Kidney (tissue), 14 donors: ENCODE results near the gene PHYKPL. TPM values are rescaled to one million over a fixed set of nuclear protein-coding genes. Genes with fewer than 3 reads are reported as not detected.
"Not testable (repeated sequence)": the region's sequence is repeated elsewhere in the genome, so short reads cannot be mapped to it uniquely, and the experiment has no call there.

ENCODE experiments used
- DNase-seq, 5 donors: peaks; one replicate each; pipeline ENCODE4 v3.0.0-alpha.2; 2013 to 2020
- FAIRE-seq: peaks from 2 replicates; lab custom pipeline; 2012; peaks lifted over from hg19 to GRCh38; lab: Jason Lieb, UNC
- H3K27ac ChIP-seq, 2 donors: one replicate each; pipeline ENCODE4 v1.7.0; 2013; ENCODE audit warnings: low read depth in 2 of 2, low read length in 2 of 2, inconsistent platforms in 1 of 2
- H3K27me3 ChIP-seq: one replicate; pipeline ENCODE4 v1.7.1; 2013; ENCODE audit warnings: low read length, inconsistent platforms; ENCODE audit not compliant: control insufficient read depth, insufficient read depth
- H3K36me3 ChIP-seq, 3 donors: one replicate each; pipeline versions ENCODE4 v1.7.0 to v1.7.1; 2013; ENCODE audit warnings: low read length in 3 of 3, control low read depth in 1 of 3, inconsistent platforms in 1 of 3; ENCODE audit not compliant: insufficient read depth in 3 of 3, control insufficient read depth in 2 of 3
- H3K4me1 ChIP-seq, 3 donors: one replicate each; pipeline versions ENCODE4 v1.7.0 to v1.7.1; 2013; ENCODE audit warnings: low read length in 3 of 3, inconsistent platforms in 1 of 3, low read depth in 1 of 3; ENCODE audit not compliant: control insufficient read depth in 2 of 3, insufficient read depth in 2 of 3
- H3K4me3 ChIP-seq, 3 donors: one replicate each; pipeline versions ENCODE4 v1.7.0 to v1.8.1; 2013; ENCODE audit warnings: low read length in 3 of 3, control low read depth in 1 of 3, inconsistent platforms in 1 of 3
- H3K9ac ChIP-seq, 3 donors: one replicate each; pipeline versions ENCODE4 v1.7.0 to v1.7.1; 2013; ENCODE audit warnings: low read length in 3 of 3, control low read depth in 1 of 3, inconsistent platforms in 1 of 3
- H3K9me3 ChIP-seq, 3 donors: one replicate each; pipeline versions ENCODE4 v1.7.0 to v1.7.1; 2013; ENCODE audit warnings: low read length in 3 of 3, control low read depth in 1 of 3, inconsistent platforms in 1 of 3; ENCODE audit not compliant: control insufficient read depth in 2 of 3, insufficient read depth in 1 of 3
- CTCF ChIP-seq: IDR thresholded peaks from 3 replicates; pipeline ENCODE4 v1.5.1; 2012; ENCODE audit warnings: mild to moderate bottlenecking, moderate library complexity, borderline replicate concordance; ENCODE audit not compliant: insufficient read depth; ENCODE audit errors: extremely low read depth
- intact Hi-C: fragments of 100-400 bp; cut with DNase I; formaldehyde crosslinking; loops from one replicate; pipeline ENCODE4 v1.11.1; 2022
- polyA plus RNA-seq: library from polyadenylated mRNA; stranded (reverse); fragments of 350-450 nt; fragmentation: Illumina TruSeq; extraction: RNeasy Lipid Tissue Mini Kit (QIAGEN cat#74804); gene quantifications from one replicate; pipeline ENCODE4 v1.2.3, GENCODE V29; 2014; ENCODE audit warnings: low read depth, low replicate concordance; ENCODE audit not compliant: insufficient read depth
- total RNA-seq: library from RNA; stranded (reverse); fragmentation: NEBNext Ultra II Directional; extraction: Animal tissue kit (Norgen Biotek cat#: 25700); gene quantifications from one replicate; pipeline ENCODE4 v1.2.1, GENCODE V29; 2021
- donor health status: control.
- donor health status: control.
- donor health status: control.
- donor health status: control.
- donor health status: control.
- donor health status: DM: yes; HTN: yes; CAD: no.
- donor health status: Normal renal cell carcinoma (clear cell type).

The PHYKPL gene
- total and polyA plus RNA-seq, 2 donors from 2014 or later, result 35.3 to 116 TPM

- Histone ChIP-seq H3K9ac (no peak overlapping the region), H3K9me3 (no peaks in the 10 kb centered on the region), H3K27me3 (no peaks in the 10 kb centered on the region), H3K36me3 (peaks cover 8 to 28% (median 13%) of the 10 kb centered on the region in 3 donors), H3K4me3 (no peak overlapping the region), H3K4me1 (peaks cover 0 to 19% (median 12%) of the 10 kb centered on the region in 3 donors), H3K27ac (no peak overlapping the region)
- DNase-seq (peak in 1 of 5 donors; percentile 40), FAIRE-seq (no peak)
- TF ChIP-seq CTCF, result no peak
- intact Hi-C loops, result no loop called here
Observed at GRCh38 chr5:178229861-178230260, 2.7 kb downstream of the PHYKPL start.

GRCh38 chr5:178229111-178229510, 3.5 kb downstream of the PHYKPL start:
- DNase-seq, result peak in 1 of 5 donors; percentile 59
- Histone ChIP-seq H3K36me3 (peaks cover 8 to 28% (median 13%) of the 10 kb centered on the region in 3 donors), H3K4me1 (peaks cover 0 to 18% (median 12%) of the 10 kb centered on the region in 3 donors)
- H3K27me3 ChIP-seq, H3K9me3 ChIP-seq, H3K27ac ChIP-seq, FAIRE-seq, H3K4me3 ChIP-seq, intact Hi-C loops, H3K9ac ChIP-seq: not testable (repeated sequence)

GRCh38 chr5:178228609-178229008, 4.0 kb downstream of the PHYKPL start:
- Histone ChIP-seq H3K4me3 (no peak overlapping the region), H3K27ac (no peak overlapping the region), H3K9me3 (no peaks in the 10 kb centered on the region), H3K9ac (no peak overlapping the region), H3K27me3 (no peaks in the 10 kb centered on the region), H3K36me3 (peaks cover 8 to 28% (median 13%) of the 10 kb centered on the region in 3 donors), H3K4me1 (peaks cover 0 to 21% (median 12%) of the 10 kb centered on the region in 3 donors)
- DNase-seq (peak in 1 of 5 donors; percentile 12), FAIRE-seq (no peak)
- intact Hi-C loops, result no loop called here
- TF ChIP-seq CTCF, result no peak

GRCh38 chr5:178227929-178228328, 4.7 kb downstream of the PHYKPL start:
- no peak overlapping the region for H3K4me3 ChIP-seq
- intact Hi-C loops, result no loop called here
- H3K9me3 ChIP-seq, result no peaks in the 10 kb centered on the region
- peaks cover 0 to 21% (median 12%) of the 10 kb centered on the region in 3 donors for H3K4me1 ChIP-seq
- H3K36me3 ChIP-seq, result peaks cover 8 to 28% (median 13%) of the 10 kb centered on the region in 3 donors
- H3K27me3 ChIP-seq, result no peaks in the 10 kb centered on the region
- DNase-seq (peak in 1 of 5 donors; percentile 2), FAIRE-seq (no peak)
- H3K9ac ChIP-seq, result no peak overlapping the region
- H3K27ac ChIP-seq, result no peak overlapping the region
- TF ChIP-seq CTCF, result no peak
